Glomerular visceral epithelial cell (primary cell): ENCODE data around the gene CCDC27.
"Not testable (repeated sequence)": the region's sequence is repeated elsewhere in the genome, so short reads cannot be mapped to it uniquely, and the experiment has no call there.

ENCODE experiments used
- DNase-seq: peaks from one replicate; pipeline ENCODE4 v3.0.0-alpha.2; 2016; ENCODE audit errors: extremely low spot score

The CCDC27 gene

GRCh38 chr1:3735688-3736087, 16.6 kb upstream of the CCDC27 start:
- no peak for DNase-seq

DNA sequence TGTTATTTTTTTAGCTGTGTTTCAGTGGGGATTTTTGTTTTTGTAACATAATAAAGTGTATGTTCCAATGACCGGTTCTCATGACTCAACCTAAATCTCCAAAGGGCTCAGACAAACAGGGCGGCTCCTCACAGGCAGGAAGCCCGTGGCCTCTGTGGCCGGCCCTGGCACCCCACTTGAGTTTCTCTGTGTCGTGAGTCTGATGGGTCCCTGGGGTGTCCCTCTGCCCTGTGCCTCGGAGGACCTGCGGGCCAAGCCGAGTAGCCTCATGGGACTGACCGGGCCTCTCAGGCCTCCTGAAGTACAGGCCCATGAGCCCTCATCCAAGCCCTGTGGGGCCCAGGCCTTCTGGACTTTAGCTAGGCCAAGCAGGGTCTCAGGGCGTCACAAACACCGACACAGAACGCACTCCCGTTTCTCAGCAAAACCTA, 16.1 kb upstream of the CCDC27 start:
- DNase-seq = no peak

DNA sequence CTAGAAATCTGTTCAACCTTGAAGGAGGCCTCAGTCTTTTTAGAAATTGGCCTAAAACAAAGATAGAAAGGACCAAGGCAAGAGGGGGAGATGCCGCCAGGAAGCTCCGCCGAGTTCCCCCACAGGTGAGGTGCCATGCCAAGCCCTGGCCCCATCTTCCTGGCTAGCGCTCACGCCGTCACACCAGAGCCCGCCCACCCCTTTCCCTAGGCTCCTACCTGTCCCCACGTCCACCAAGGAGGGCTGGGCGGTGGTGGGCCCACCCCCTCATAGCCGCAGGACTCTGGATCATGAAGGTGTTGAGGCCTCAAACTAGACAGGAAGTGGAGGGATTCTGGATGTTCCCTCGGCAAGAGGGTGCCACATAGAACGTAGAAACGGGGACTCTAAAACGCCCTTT, 15.5 kb upstream of the CCDC27 start:
- DNase-seq = no peak

- DNase-seq = no peak
Observed at GRCh38 chr1:3738943-3739342, 13.3 kb upstream of the CCDC27 start.

- DNase-seq = no peak
Observed at GRCh38 chr1:3740042-3740441, 12.2 kb upstream of the CCDC27 start.

DNA sequence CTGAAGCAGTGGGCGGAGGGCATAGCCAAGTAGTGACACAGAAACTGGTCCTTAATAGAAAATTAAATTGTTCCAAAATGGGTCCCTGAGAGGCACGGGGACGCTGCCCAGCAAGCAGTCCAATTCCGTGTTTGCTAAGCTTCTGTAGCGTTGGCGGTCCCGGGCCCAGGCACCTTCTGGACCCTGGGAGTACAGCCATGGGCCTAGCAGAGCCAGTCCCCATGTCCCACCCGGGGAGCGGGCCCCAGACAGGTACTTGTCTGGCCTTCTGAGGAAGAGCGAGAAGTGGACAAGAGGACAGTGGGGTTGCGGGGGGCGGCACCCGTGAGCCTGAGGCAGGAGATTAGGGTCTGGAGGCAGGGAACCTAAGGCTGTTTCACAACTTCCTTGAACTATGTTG, 11.5 kb upstream of the CCDC27 start:
- no peak for DNase-seq

GRCh38 chr1:3741566-3742438, 10.4 kb upstream of the CCDC27 start:
- DNase-seq = no peak

DNA sequence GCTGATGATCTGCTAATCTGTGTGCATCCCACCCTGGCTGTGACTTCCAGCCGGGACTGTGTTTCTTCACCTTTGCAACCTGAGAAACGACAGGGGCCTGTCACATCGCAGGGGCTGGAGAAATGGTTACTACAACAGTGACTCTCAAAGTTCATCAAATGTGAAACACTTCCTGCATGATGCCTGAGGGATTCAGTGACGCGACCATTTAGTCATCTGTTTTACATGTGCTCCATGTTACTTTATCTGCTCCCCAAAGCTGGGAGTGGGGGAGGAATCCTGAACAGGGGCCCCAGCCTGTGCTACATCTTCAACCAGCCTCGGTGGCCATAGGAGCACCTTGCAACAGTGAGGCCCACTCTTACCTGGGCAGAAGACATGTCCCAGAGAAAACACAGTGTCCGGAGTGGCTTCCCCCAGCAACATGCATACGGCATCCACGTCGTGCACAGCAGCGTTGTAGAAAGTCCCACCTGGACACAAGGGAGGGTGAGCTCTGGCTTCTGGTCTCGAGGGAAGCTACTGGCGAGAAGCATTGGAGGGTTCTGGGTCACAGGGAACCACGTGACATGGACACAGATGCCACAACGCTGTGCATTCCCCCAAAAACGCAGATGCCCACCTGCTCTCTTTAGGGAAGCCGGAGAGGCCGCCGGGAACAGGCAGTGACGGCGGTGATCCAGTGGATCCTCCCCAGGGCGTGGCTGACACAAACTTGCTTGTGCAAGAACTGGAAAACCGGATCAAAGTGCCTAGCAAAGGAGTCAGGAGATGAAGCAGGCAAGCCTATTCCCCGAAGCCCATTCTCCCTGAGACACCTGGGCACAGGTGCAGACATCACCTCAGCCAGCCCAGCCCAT, 9.6 kb upstream of the CCDC27 start:
- DNase-seq = no peak

GRCh38 chr1:3743421-3743820, 8.8 kb upstream of the CCDC27 start:
- DNase-seq = no peak

- DNase-seq = no peak
Observed at GRCh38 chr1:3743826-3744225, 8.4 kb upstream of the CCDC27 start.

GRCh38 chr1:3744646-3745045, 7.6 kb upstream of the CCDC27 start:
- no peak for DNase-seq

DNA sequence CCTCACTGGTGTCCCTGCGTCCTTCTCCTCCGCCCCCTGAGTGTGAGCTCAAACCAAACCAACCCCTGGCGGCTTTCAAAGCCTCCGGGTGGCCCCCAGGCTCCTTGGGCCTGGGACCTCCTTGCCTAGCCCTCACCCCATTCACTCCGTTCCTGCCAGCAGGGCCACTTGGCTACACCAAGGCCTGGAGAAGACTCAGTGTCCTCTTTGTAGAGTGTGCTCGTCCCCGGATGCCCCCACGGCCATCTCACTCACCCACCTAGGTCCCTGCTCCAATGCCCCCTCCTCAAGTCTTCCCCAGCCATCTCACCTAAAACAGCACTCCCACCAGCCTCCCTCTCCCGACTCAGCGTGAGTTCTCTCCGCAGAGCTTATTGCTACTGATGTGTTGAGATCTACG, 7.2 kb upstream of the CCDC27 start:
- no peak for DNase-seq

- no peak for DNase-seq
Observed at GRCh38 chr1:3745590-3746381, 6.5 kb upstream of the CCDC27 start.

- no peak for DNase-seq
Observed at GRCh38 chr1:3746389-3746829, 5.8 kb upstream of the CCDC27 start.

DNA sequence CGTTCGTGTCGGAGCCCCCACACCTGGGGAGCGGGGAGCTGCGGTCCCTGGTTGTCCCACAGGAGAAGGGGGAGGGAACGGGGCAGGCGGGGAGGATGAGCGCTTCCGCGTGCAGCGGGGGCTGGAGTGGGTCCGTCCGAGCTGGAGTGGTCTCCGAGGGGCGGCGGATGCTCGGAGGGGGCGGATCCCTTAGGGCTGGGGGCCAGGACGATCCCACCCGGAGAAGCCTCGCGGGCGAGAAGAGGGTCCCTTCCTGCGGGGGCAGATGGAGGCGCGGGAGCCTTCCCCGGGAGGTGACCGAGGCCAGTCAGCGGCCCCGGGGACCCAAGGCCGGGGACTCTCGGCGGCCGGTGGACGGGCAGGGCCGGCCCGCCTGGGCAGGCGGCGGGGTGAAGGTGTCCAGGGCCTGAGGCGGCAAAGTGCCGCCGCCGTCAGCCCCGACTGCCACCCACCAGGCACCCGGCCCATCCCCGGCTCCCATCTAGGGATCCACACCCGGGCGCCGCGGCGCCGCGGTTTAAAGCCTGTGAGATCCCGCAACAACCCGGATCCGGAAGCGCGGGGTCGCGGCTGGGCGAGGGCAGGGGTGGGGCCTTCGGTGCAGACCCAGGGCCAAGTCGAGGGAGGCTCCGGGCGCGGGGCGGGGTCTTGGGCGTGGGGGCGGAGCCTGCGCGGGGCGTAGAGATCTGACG, 5.3 kb upstream of the CCDC27 start:
- DNase-seq = peak; percentile 79

- DNase-seq = no peak
Observed at GRCh38 chr1:3747522-3747848, 4.8 kb upstream of the CCDC27 start.

DNA sequence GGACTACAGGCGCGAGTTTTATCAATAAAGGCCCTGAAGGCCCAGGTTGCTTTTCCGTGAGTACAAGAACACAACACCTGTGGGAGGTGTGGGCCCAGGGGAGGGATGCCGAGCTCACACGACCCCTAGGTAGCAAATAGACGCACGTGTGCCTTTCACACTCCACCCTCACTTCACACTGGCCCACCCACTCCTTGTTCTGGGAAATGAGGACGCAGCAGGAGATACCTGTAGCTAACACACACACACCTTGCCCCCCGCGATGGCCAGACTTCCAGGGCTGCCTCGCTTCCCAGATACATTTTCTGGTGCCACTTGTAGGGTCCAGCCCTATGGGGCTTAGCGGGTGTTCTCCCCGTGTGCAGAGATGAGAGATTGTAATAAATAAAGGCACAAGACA, 4.3 kb upstream of the CCDC27 start:
- DNase-seq = no peak

GRCh38 chr1:3748316-3748900, 3.8 kb upstream of the CCDC27 start:
- not testable (repeated sequence) for DNase-seq

- DNase-seq = no peak
Observed at GRCh38 chr1:3749512-3749911, 2.7 kb upstream of the CCDC27 start.

DNA sequence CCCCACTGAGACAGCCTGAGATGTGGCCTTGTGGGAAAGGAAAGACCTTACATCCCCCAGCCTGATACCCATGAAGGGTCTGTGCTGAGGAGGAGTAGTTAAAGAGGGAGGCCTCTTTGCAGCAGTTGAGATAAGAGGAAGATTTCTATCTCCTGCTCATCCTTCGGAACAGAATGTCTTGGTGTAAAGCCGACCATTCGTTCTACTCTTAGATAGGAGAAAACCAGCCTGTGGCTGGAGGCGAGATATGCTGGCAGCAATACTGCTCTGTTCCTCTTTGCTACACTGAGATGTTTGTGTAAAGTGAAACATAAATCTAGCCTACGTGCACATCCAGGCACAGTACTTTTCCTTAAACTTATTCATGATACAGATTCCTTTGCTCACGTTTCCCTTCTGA, 1.5 kb upstream of the CCDC27 start:
- DNase-seq = no peak
